RPMI7951 (cell line): Measurements from ENCODE around the gene FOXA3. TPM values are rescaled to one million over a fixed set of nuclear protein-coding genes. Genes with fewer than 3 reads are reported as not detected.
A peak's percentile ranks its signal among the peaks of the same experiment; 100 is the strongest.

Source experiments
- DNase-seq: peaks from one replicate; pipeline ENCODE4 v3.0.0-alpha.2; 2012; ENCODE audit warnings: low read depth
- total RNA-seq: library from RNA; depleted of rRNA; stranded (reverse); fragments of >200 nt; shearing (Covaris generic); gene quantifications from 2 replicates; pipeline ENCODE4 v1.2.3, GENCODE V29; 2014

Gene FOXA3
- total RNA-seq, 1 experiment from 2014 or later, result not detected

DNA sequence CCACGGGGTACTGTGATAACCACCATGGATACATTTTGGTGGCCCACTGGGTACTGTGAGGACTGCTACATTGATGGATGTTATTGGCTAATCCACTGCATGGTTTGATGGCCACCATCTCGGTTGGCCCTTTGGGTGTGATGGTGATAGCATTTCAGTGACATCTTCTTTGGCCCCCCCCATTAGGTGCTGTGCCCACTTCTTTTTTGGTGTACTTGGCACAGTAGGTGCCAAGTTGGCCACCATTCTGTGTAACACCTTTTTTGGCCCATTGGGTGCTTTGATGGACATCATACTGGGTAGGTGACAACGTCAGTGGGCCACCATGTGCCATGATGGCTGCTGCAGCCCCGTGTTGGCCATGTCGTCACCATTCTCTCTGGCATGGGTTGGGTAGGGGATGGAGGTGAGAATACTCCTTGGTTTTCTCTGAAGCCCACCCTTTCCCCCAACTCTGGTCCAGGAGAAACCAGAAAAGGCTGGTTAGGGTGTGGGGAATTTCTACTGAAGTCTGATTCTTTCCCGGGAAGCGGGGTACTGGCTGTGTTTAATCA is 9.2 kb downstream of the FOXA3 start:
- no peak for DNase-seq

DNA sequence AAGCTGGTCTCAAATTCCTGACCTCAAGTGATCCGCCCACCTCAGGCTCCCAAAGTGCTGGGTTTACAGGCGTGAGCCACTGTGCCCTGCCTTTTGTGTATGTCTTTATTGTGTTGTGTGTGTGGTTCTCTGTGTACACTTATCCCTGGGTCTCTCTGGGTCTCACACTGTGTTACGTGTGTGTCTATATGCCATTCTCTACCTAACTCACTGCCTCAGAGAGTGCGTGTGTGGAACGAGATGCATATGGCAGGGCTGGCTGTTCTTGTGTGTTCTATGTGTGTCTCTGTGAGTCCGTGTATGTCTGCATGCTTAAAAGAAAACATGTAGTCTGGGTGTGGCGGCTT is 10.5 kb downstream of the FOXA3 start:
- no peak for DNase-seq

DNA sequence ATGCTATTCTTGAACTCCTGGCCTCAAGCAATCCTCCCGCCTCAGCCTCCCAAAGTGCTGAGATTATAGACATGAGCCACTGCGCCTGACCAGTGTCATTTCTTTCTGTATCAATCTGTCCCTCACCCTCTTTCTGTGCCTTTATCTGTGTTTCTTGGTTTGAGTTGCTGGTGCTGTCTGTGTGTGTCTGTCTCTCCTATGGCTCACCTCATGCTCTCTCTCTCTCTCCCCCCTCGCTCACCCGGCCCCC is 12.0 kb downstream of the FOXA3 start:
- DNase-seq, result no peak

DNA sequence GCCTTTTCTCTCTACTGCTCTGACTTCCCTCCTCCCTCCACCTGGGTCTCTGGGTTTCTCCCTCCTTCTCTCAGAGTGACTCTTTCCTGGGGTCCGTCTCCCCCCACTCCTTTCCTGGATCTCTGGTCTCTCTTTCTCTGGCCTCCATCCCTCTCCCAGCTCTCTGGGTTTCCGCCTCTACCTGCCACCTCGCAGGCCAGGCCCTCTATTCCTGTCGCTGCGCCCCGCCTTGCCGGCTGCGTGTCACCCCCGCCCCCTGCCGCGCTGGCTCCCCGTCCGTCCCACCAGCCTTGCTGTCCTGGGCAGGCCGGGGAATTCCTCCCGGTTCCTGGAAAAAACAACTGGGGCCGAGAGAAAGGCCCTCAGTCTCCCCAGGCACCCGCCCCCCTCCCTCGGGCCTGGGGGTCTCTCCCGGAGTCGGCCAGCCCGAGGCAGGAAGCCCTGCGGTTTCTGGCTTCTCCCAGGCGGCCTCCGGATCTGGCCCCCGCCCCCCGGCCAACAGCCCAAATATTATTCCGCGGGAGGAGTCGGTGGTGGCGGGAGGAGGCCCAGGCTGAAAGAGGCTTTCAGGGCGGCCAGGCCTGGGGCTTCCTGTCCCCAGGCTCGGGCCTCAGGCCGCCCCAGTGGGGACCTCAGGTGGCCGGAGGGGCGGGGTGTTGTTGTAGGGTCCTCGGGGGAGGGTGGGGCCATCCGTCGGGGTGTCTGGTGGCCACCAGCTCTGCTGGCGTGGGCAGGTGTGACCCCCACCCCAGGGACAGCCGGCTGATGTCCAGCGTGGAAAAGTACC is 12.5 kb downstream of the FOXA3 start:
- peak; percentile 48 for DNase-seq

DNA sequence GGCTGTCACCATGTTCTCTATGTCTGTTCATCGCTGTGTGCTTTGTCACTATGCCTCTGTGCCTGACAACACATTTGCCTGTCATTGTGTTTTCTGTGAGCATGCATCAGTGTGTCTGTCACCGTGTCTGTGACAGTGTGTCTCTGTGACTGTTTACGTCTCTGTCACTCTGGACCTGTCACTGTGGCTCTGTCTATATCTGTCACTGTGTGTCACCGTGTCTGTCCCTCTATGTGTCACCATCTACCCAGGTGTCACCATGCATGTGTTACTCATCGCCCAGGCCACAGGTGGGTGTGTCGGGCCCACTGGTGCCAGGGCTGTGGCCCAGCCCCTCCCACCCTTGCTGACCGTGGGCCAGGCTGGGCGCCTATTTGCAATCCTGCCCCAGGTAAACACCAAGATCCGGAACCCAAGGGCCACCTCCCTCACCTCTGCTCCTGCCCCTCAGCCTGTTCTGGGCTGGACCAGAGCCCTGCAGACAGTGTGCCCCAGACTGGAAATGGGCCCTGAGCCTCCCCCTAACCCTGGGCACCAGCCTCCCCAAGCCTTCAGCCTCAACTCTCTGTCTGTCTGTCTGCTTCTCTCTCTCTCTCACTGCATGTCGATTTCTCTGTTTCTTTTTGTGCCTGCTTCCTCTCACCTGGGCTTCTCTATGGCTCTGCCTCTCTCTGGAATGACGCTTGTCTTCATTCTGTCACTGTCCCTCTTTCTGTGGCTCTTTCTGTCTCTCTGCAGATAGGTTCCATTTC is 14.1 kb downstream of the FOXA3 start:
- DNase-seq, result no peak

DNA sequence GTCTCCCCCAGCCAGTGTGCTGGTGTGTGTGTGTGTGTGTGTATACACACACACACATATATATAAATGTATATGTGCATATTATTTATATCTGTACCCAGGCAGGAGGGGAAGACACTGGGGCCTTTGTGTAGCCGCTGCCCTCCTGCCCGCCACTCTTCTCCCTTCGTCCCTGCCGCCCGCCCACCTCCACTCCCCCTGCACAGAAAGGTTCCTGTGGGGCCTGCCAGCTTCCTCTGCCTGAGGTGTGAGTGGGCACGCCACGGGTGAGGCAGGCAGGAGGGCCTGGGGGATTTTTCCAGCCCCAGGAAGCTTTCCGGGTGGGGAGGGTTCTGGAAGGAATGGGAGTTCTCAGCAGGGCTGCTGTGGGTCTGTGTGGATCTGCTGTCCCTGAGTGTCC is 14.9 kb downstream of the FOXA3 start:
- DNase-seq, result no peak

DNA sequence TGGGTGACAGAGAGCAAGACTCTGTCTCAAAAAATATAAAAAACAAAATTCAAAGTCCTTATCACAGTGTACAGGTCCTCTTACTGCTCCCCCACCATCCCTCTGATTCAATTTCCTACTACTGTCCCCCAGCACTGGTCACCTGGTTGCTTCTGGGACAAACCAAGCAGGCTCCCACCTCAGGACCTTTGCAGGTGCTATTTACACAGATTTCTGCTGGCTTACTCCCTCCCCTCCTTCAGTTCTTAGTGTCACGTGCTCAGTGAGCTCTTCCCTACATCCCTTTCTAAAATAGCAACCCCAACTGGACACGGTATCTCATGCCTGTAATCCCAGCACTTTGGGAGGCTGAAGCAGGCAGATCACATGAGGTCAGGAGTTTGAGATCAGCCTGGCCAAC is 15.8 kb downstream of the FOXA3 start:
- no peak for DNase-seq

DNA sequence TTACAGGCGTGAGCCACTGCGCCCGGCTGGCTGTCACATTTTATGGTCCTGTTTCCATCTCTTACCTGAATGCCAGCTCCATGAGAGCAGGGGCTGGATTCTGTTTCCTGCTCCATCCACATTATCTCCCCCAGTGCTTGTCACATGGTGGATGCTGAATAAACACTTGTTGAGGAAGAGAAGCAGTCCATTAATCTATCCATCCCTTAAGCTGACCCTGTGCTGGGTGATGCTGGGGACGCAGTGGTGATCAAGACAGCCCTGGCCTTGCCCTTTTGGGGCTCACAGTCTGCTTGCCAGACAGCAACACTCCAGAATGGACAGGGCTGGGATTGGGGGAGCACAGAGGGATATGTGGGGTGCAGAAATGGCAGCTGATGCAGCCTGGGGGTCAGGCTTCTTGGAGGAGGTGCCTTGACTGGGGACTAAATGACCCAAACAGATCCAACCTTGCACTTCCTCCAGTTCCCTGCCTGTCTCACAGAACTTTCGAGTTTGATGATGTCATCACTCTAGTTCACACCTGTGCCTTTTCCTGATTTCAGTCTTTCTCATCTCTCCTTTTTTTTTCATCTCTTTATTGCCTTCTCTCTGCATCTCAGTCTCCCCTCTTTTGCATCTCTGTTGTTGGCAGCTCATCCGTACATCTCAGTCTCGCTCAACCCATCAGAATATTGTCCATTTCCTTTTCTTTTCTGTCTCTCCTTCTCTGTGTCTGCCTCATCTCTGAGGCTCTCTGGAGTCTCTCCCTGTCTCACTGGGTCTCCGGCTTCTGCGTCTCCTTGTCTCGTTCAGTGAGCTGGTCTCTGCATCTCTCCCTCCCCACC is 17.2 kb downstream of the FOXA3 start:
- no peak for DNase-seq

DNA sequence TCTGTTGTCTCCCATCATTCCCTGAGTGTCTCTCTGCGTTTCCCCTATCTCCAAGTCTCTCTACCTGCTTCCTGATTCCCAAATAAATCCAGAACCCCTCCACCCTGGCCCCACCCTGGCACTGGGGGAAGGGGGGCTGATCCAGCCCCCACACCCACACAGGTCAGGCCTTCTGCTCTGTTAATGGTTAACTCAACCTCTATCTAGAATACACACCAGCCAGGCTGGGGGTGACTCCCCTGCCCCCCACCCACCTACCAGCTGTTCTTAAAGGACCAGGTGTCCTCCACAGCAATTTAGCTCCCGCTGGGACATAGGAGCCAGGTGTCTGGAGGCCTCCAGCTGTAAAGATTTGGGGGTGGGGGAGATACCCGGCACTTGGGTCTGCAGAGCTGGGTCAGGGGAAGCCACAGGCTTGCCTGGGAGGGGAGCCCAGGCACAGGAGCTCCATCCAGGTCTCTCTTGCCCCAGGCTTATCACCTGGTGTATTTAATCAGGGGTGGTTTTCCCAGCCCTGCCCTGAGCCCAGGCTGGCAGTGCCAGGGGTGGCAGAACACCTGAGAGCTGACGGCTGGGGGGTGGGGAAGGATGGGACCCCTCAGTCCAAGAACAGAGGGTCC is 17.9 kb downstream of the FOXA3 start:
- no peak for DNase-seq

DNA sequence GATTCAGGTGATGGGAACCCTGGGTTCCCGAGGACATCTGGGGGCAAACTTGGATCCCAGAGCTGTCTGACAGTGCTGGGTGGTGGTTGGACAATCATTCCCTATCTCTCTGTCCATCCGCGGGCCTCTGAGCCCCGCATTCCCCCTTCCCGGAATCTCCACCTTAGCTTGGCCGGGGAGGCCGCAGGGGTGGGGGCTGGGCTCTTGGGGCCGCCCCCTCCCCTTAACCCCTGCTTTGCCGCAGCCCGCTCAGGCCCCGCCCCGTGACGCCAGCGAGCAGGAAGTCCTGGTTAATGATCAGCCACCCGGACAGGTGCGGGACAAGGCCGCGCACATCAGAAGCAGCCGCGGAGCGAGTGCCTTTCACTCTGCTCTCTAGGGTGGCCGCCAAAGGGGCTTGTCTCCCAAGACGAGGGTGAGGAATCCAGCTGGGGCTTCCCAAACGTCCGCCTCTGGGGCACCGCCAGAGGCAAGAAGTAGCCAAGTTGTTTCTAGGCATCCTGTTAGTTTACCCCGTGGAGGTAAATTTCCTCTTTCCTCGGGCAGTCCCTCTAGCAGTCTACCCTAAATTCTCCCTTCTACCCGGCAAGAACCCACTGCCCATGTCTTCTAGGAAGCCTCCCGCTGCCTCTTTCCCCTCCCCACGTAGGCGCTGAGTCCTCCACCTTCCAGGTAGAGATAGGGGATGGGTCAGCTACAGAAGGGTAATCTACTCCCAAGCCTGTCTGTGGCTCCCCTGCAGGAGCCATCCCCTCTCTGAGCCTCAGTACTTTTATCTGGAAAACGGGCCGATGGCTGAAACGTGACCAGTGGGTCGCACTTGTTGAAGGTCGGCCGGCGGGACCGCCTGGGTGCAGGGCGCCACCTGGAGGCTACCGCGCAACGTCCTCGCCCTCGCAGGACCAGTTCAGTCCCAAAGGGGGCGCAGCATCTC is 18.8 kb downstream of the FOXA3 start:
- DNase-seq, result peak; percentile 55

DNA sequence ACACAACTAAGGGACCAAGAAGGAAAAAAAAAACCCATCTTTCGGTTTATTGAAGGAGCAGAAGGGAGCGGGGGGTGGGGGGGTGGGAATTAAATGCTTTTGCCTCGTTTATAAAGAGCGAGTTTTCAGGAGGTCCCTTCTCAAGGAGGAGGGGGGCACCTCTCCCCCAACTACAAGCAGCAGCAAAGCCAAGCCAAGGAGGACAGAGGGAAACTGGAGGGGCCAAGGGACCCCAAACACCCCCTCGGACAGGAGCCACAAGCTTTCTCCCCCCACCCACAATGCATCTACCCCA is 19.4 kb downstream of the FOXA3 start:
- DNase-seq, result no peak

DNA sequence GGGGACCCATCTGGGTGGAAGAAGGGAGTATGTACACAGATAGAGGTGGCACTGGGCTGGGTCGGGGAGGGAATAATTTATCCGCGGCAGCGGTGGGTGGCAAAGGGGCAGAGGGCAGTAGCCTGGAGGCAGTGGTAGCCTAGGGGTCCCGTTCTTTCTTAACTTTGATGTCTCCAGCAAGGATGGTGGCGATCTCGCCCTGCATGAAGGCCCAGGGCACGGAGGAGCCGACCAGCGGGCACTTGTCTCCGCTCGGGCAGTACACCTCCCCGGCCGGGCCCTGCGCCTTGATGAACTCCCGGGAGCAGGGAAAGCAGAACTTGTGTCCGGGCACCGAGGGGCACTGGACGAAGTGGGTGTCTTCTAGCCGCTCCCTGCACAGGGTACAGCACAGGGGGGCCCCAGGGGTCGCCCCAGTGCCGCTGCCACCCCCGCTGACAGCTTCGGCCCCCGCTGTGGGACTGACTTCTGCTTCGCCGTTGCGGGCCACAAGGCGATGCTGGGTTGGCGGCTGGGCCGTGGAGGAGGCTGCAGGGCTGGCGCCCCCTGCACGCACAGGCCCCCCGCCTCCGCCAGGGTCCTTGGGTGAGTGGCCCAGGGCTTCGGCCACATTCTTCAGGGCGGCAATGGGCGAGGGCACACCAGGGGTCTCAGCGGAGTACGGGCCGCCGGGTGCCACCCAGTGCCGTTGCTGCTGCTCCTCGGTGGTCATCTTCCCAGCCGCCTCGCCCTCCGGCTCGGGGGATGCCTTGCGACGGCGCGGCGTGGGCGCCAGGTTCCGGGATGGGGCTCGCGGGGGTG is 20.0 kb downstream of the FOXA3 start:
- no peak for DNase-seq

DNA sequence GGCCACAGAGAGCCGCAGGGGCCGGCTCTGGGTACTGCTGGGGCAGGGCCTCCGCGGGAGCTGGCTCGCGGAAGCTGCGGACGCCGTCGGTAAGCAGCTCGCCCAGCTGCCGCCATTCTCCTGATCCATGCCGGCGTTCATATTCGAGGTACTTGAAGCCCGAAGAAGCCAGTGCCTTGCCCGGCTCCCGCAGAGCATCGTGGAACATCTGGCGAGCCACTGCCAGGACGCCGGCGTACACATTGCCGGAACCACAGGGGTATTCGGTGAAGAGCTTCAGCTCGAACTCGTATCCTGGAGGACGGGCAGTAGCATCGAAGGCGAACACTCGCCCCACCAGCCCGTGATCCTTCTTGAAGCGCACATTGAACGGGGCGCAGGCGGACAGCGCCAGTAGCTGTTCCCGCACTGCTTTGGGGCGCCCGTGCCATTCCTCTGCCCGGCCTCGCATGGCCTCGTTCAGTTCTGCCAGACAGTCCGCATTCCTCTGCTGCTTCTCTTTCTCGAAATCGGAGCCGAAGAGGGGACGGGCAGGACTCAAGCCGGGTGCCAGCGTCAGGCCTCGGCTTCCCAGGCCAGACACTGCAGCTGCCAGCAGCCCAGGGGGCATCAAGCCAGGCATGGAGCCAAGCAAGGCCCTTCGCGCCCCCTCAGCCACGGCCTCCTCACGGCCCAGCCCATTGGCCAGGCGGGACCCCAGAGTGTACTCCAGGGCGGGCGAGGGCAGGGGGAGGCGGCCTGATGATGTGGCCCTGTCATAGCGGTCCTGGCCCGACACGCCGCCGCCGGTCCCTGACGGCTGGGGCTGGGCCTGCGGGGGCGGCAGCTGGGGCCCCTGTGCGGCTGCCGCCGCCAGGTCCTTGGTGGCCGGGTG is 20.8 kb downstream of the FOXA3 start:
- DNase-seq, result no peak

DNA sequence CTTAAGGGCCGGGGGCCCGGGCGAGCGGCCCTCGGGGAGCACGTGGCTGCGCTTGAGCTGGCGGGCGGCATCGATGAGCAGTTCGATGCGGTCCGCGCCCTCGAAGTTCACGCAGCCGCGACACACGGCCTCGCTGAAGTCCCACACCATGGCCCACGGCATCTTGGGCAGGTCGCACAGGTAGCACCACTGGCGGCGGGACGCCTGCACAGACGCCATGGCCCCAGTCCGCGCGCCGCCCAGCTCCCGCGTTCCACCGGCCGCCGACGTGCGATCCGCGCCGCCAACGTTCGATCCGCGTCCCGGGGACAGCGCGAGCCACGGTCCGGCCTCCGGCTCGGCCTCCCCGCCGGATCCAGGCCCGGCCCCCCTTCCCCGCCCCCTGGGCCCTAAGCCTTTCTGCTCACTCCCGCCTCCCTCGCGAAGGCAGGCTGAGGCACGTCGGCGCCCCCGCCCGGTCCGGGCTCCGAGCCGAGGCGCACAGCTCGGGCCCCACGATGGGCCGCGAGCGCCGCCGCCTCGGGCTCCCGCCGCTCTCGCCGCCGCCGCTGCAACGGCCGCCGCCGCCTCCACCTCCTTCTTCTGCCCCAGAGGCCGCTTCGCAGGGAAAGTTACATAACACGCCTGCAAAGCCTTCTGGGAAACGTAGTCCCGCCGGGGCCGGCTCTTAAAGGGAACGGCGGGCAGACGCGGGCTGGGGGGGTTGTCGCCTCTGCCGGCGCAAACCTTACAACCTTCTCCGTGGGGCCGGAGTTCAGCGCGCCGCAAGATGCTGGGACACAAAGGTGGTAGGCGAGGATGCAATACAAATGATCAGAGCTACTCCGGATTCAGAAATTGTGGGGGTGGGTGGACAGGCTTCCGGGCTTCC is 21.7 kb downstream of the FOXA3 start, which contains the start of gene IRF2BP1:
IRF2BP1 (minus strand) TSS at position 586 of the 871 bp plus-strand sequence; CDS start at position 219, 367 bp downstream.
- peak; percentile 92 for DNase-seq

DNA sequence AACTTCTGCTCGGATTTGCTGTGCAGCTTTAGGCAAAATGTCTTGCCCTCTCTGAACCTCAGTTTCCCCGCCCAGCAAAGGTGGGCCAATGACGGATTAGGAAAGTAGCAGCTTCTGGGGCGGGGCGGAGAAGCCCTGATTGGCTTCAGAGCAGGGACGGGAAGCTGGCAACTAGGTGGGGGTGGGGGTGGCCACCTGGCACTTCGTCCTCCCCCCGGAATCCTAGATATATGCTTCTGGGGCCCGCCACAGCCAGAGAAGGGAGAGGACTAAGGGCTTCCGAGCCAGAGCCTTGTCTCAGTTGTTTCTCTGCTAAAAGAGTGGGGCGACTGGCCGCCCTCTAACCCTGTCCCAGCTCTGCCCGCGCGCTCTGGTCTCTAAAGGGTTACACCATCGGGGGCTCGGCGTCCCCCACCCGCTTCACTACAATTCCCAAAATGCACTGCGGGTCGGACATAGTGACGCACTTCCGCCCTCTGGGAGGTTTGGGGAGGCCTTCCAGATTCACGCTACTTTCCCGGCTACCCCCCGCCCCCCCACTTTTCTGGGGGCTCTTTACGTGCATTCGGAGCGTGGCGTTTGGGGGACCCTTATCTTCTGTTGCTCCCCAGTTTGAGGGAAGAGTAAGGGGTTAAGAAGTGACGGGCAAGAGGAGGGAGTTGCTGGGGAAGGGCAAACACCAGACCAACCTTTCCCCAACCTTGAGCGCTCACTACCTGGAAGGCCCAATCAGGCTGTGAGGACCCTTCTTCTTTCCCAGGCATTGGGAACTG is 22.5 kb downstream of the FOXA3 start:
- peak; percentile 92 for DNase-seq

DNA sequence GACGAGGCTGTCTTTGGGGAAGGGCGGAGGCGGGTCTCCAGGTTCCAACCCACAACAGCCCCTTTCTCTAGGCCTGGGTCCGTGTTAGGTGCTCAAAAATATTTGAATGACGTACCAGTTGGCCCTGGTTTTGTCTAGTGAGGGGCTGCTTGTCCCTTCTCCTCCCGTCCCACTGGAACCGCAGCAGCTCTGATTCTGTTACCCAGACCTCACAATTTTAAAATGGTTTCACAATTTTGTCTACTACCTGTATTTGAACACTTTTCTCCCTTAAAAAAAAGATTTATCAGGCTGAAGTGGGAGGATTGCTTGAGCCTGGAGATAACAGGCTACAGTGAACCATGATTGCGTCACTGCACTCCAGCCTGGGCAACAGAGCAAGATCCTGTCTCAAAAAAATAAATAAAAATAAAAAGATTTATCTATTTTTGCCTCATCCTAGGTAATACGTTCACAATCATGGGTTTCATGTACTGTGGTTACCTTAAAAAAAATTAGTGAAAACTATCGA is 23.1 kb downstream of the FOXA3 start:
- no peak for DNase-seq

DNA sequence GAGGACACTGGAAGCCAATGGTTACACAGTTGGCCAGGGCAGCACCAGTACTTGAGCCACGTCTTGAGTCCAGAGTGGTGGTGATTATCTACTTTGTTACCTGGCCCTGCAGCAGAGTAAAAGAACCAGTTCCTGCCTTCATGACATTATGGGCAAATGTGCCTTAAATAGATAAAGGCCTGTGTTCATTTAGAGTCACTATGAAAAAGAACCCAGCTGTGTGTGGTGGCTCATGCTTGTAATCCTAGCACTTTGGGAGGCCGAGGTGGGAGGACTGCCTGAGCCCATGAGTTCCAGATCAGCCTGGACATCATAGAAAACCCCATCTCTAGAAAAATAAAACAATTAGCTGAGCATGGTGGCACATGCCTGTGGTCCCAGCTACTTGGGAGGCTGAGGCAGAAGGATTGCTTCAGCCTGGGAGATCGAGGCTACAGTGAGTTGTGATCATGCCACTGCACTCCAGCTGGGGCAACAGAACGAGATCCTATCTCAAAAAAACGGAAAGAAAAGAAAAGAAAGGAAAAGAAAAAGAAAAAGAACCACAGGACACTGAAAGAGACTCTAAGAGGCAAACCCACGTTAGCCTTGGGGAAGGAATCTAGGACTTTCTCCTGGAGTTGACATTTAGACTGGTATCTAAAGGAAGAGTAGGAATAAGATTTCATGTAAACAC is 25.2 kb downstream of the FOXA3 start:
- no peak for DNase-seq
